GM18873 (cell line): ENCODE results near the gene KRTDAP.

Experiments used
- ATAC-seq: cut with Tn5 transposase; IDR thresholded peaks from one replicate; pipeline ENCODE4 v1.9.1; 2021; ENCODE audit warnings: mild to moderate bottlenecking, moderate library complexity, moderate number of reproducible peaks; ENCODE audit not compliant: unreplicated experiment, low FRiP score

The KRTDAP gene

GRCh38 chr19:35513628-35514281 is 23.5 kb upstream of the KRTDAP start, which contains the start of gene DMKN:
DMKN (minus strand) TSS chr19:35513649; CDS start chr19:35513475, 174 bp downstream.
- ATAC-seq = no peak

DNA sequence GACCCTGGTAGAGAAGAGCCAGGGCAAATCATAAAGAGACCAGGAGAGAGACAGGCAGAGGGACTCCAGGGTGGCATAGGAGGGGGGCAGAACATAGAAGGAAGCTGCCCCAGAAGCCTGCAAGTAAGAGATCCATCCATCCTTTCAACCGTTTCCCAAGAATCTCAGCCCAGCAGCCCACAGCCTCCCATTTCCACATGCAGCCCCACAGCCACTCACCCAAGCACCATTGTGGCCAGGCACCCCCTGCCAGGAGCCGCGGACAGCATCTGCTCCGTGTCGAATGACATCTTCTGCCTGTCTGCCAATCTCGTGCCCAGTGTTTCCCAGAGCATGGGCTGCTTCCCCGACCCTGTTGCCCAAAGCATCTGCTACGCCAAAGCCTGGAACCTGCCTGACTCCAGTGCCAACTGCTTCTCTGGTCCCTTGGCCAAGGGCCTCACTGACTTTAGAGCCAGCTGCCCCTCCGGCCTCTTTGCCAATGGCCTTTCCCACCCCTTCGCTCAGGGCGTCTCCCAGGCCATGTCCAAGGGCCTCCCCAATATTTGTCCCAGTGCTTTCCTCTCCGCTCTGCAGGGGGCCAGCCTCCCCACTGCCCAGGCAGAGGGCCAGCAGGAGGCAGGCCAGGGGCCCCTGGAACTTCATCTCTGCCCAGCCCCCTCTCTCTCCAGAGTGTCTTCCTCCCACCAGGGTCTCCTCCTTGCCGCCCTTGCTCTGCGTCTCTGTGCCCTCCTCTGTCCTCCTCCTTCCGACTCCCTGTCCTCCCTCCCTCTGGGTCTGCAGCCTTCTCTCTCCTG is 22.8 kb upstream of the KRTDAP start:
- ATAC-seq = no peak

GRCh38 chr19:35511337-35511736 is 21.1 kb upstream of the KRTDAP start:
- ATAC-seq = no peak

DNA sequence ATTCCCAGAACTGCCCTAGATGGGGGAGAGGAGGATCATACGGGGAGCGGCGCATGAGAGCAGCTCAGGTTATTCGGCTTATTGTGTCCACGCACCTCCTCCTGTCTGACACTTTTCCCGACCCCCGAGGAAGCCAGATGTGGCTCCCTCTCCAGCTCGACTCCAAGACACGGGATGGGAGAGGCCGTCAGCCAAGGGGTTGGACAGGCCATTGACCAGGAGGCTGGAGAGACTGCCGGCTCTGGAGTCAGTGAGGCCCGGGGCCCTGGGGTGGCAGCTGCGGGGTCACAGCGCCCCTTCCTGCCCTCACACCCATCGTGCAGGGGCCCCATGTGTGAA is 20.3 kb upstream of the KRTDAP start:
- ATAC-seq = no peak

- no peak for ATAC-seq
These were observed 19.8 kb upstream of the KRTDAP start for GRCh38 chr19:35509861-35510625.

DNA sequence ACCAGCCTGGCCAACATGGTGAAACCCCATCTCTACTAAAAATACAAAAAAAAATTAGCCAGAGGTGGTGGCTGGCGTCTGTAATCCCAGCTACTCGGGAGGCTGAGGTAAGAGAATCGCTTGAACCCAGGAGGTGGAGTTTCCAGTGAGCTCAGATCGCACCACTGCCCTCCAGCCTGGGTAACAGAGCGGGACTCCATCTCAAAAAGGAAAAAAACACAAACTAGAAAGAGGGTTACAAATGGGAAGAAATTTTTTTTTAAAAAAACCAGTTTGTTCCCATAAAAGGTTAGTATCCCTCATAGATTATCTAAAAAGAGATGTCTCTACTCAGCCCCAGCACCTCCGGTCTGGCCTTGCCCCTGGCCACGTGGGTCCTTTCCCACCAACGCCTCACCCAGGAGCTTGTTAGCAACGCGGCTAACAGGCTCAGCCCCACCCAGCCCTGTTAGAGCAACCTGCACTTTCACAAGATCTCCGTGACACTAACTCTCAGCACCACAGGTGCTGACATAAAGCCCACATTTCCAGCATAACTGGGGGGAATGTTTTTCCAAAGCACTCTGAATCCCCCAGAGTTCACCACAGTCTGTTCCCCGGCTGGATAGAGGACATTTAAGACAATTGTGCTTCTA is 18.9 kb upstream of the KRTDAP start:
- ATAC-seq = no peak

DNA sequence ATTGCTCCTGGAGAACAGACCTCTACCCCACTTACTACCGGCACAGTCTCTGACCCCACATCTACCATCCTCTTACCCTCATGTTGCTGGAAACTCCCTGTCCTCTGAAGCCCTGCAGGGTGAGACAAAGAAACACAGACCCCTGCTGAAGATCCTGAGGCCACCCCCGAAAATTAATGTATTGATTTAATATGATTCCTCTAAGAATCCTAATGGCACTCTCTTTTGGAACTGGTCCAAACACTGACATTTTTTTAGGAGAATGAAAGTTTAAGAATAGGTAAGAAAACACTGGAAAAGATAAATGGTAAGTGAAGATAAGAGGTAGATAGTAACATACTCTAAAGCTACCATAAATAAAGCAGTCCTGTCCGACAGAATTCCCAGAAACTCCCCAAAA is 17.9 kb upstream of the KRTDAP start:
- ATAC-seq = no peak

- ATAC-seq = no peak
These were observed 17.3 kb upstream of the KRTDAP start for GRCh38 chr19:35507561-35507960.

DNA sequence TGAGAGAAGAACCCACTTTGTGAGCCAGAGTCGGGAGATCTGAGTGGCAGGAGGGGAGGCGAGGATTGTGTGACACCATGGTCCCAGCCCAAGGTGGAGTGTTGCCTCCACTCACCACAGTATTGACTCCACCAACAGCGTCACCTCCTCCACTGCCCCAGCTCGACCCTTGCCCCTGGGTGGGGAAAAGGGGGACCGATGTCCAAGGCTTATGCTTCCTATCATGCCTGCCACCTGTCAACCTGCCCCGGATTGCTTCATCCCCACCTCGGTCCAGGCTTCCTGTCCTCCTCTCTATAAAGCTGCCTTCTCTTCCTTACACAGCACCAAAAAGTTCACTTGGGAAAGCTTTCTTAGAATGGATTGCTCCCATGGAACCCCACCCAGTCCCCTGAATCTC is 15.7 kb upstream of the KRTDAP start:
- no peak for ATAC-seq

GRCh38 chr19:35502751-35503150 is 12.5 kb upstream of the KRTDAP start:
- no peak for ATAC-seq

DNA sequence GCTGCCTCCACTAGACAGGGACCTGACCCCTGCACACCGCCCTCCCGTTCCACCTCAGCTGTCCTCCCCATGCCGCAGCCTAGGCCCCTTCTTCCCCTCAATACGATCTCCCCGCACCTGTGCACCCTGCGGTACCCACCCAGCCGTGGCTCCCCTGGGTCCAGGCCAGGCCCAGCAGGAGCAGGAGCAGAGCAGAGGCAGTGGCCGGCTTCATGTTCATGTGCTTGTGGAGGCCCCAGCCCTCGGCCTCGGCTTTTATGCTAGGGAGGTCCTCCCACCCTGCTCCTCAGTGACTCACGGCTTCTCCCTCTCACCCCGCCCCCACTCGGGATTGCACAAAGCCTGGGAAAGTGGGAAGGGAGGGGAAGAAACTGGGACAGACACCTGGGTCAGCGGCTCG is 11.4 kb upstream of the KRTDAP start:
- ATAC-seq = no peak

GRCh38 chr19:35500611-35501010 is 10.3 kb upstream of the KRTDAP start:
- no peak for ATAC-seq

- no peak for ATAC-seq
These were observed 8.8 kb upstream of the KRTDAP start for GRCh38 chr19:35498984-35499527.

DNA sequence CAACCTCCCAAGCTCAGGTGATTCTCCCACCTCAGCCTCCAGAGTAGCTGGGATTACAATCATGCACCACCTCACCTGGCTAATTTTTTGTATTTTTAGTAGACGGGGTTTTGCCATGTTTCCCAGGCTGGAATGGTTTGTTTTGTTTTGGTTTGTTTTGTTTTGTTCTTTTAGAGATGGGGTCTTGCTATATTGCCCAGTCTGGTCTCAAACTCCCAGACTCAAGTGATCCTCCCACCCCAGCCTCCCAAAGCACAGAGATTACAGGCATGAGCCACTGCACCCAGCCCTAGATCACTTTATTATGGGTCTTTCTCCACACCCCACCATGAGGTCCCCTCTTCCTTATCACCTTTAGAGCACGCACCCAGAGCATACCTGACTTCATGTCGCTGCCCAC is 8.0 kb upstream of the KRTDAP start:
- no peak for ATAC-seq

- no peak for ATAC-seq
These were observed 7.1 kb upstream of the KRTDAP start for GRCh38 chr19:35497406-35497805.

DNA sequence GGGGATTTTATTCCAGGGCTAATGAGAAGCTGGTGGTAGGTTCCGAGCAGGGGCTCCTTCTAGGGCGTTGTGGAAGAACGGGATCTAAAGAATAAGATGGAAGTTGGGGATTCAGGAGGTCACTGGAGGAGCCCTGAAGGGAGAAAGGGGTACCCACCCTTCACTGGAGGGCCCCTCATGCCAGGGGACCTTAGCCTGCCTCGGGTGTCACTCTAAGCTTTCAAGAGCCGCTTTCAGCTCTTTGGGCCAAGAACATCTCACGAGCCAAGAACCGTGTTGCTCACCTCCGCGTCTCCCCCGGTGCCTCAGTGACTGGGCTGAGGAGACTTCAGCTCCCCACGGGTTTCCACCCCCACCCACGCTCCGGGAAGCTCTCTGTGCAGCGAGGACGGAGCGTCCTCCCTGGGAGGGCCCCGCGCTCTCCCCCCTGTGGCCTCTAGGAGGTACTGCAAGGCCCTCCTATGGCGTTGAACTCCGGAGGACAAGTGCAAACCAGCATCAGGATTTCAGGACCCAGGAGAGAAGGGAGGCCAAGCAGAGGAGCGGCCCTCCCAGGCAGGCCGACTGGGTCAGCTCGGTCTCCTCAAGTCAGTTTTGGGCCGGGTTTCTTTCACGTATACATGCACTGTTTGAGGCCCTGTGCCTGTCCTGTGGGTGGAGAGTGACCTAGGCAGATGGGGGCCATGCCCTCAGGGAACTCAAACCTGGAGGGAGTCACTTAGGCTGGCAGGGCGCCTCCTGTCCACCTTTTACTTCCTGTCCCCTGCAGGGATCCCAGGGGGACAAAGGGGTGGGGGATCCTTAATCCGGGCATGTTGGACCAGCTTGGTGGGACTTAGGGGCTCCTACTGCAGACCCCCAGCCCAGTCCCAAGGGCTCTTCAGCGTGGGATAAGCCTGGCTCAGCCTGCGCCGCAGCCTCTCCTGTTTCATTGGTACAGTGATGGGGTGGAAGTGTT is 5.1 kb upstream of the KRTDAP start:
- ATAC-seq = no peak

DNA sequence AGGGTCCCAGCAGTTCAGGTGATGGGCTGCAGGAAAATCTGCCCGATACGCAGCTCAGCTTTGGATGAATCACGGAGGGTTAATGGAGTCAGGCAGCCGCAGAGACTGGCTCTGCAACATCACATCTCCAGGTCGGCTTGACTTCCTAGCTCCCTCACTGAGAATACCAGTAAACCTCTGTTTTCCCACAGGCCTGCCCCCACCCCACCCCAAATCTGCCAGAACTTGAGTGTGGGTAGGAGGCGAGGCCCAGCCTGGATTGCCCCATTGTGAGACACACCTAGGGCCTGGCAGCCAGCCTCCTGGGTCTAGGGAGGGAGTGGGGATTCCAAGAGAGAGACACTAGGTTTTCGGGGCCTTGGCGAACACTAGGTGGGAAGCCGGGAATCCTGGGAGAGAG is 3.7 kb upstream of the KRTDAP start:
- ATAC-seq = no peak

DNA sequence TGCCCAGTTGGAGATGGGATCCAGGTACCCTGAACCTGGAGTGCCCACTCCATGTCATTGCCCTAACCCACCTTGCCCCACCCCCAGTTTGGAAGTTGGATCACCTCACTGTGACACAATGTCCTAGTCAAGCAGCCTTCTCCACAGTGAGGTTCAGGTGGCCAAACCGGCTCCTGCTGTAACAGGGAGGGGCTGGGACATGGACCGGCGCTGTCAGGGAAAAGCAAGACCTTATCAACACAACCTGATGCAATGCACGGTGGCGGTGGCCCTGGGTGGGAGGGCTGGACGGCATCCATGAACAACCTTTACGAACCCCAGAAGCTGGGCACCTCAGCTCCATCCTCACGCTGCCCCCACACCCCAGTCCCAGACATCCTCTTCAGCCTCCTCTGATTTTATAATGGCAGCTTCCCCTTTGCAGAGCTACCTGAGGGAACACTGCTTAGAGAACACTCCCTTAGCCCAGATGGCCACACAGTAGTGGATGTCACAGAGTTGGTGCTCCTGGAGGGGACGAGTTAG is 1.6 kb upstream of the KRTDAP start:
- ATAC-seq = no peak

- ATAC-seq = no peak
These were observed 1.6 kb downstream of the KRTDAP start for GRCh38 chr19:35488677-35489076.
